ENCODE results near the gene NRF1.

Gene NRF1

GRCh38 chr7:129730159-129730558 lies 118.6 kb downstream of the NRF1 start:
- Mint-ChIP-seq H3K27me3 (no peaks in the 10 kb centered on the region), H3K9me3 (no peaks in the 10 kb centered on the region), H3K27ac (no peak overlapping the region), H3K4me1 (no peaks in the 10 kb centered on the region), H3K4me3 (no peak overlapping the region), H3K36me3 (peaks cover 24 to 48% of the 10 kb centered on the region in 2 donors)
- no peak for DNase-seq
- no peak for ATAC-seq (replicated peaks)

DNA sequence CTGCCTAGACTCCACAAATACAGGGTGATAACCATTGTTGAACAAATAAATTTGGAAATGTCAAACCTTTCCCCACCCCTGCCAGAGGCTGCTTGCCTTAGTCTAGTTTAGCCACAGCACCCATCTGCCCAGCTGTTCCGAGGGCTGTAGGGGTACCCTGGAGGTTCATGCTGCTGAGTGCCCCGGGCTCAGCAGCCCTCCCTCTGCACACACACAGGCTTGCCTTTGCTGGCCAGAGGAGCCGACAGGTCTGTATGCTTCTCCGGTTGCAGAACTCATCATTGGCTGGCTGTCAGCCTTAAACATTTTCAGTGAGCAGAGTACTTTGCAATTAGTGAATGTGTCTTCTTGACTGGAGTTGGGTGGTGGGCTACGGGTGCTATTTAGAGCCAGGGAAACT lies 122.9 kb downstream of the NRF1 start:
- Mint-ChIP-seq H3K9me3 (no peaks in the 10 kb centered on the region), H3K27ac (no peak overlapping the region), H3K36me3 (peaks cover 16 to 36% of the 10 kb centered on the region in 2 donors), H3K4me1 (peaks cover 0 to 3% of the 10 kb centered on the region in 2 donors), H3K4me3 (no peak overlapping the region), H3K27me3 (no peaks in the 10 kb centered on the region)
- ATAC-seq (replicated peaks) (no peak), DNase-seq (no peak)

DNA sequence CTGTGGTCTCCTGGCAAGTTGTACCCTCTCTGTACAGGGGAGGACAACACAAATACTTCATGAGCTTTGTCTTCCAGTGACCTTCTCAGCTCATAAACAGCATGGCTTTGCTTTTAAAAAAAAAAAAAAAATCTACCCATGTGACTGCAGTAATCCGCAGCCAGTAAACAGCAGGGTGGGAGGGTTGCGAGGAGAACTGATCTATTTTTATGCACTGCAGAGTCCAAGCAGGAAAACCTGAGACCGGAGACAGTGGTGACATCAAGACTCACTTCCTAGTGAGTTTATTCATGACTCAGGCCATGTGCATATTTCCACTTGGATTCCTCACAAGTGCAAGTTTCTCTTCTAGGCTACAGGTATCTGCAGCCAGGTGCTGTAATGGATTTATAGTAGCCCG lies 127.9 kb downstream of the NRF1 start:
- Mint-ChIP-seq H3K36me3 (peaks cover 5 to 19% of the 10 kb centered on the region in 2 donors), H3K4me3 (no peak overlapping the region), H3K27me3 (no peaks in the 10 kb centered on the region), H3K27ac (no peak overlapping the region), H3K9me3 (no peaks in the 10 kb centered on the region), H3K4me1 (peaks cover 0 to 3% of the 10 kb centered on the region in 2 donors)
- ATAC-seq (replicated peaks) (no peak), DNase-seq (no peak)

- Mint-ChIP-seq H3K36me3 (peaks cover 8 to 20% of the 10 kb centered on the region in 2 donors), H3K27me3 (no peaks in the 10 kb centered on the region), H3K27ac (no peak overlapping the region), H3K9me3 (no peaks in the 10 kb centered on the region), H3K4me1 (peaks cover 0 to 3% of the 10 kb centered on the region in 2 donors), H3K4me3 (no peak overlapping the region)
- no peak for DNase-seq
- no peak for ATAC-seq (replicated peaks)
Observed at GRCh38 chr7:129740574-129741410, 129.3 kb downstream of the NRF1 start.

- DNase-seq (no peak), ATAC-seq (replicated peaks) (no peak)
- Mint-ChIP-seq H3K36me3 (peaks cover 12 to 24% of the 10 kb centered on the region in 2 donors), H3K9me3 (no peaks in the 10 kb centered on the region), H3K4me1 (peaks cover 0 to 3% of the 10 kb centered on the region in 2 donors), H3K4me3 (no peak overlapping the region), H3K27ac (no peak overlapping the region), H3K27me3 (no peaks in the 10 kb centered on the region)
Observed at GRCh38 chr7:129741743-129742213, 130.3 kb downstream of the NRF1 start.

GRCh38 chr7:129742256-129742655 lies 130.7 kb downstream of the NRF1 start:
- Mint-ChIP-seq H3K27ac (no peak overlapping the region), H3K9me3 (no peaks in the 10 kb centered on the region), H3K27me3 (no peaks in the 10 kb centered on the region), H3K4me1 (peaks cover 0 to 3% of the 10 kb centered on the region in 2 donors), H3K4me3 (no peak overlapping the region), H3K36me3 (peaks cover 16 to 26% of the 10 kb centered on the region in 2 donors)
- no peak for ATAC-seq (replicated peaks)
- no peak for DNase-seq

- H3K9me3 Mint-ChIP-seq: no peaks in the 10 kb centered on the region
- H3K36me3 Mint-ChIP-seq: peaks cover 23 to 36% of the 10 kb centered on the region in 2 donors
- ATAC-seq (replicated peaks) (no peak), DNase-seq (no peak)
- no peaks in the 10 kb centered on the region for H3K27me3 Mint-ChIP-seq
- H3K4me3 Mint-ChIP-seq: no peak overlapping the region
- H3K27ac Mint-ChIP-seq: no peak overlapping the region
- H3K4me1 Mint-ChIP-seq: peaks cover 4 to 5% of the 10 kb centered on the region in 2 donors
Observed at GRCh38 chr7:129746857-129747529, 135.5 kb downstream of the NRF1 start.

DNA sequence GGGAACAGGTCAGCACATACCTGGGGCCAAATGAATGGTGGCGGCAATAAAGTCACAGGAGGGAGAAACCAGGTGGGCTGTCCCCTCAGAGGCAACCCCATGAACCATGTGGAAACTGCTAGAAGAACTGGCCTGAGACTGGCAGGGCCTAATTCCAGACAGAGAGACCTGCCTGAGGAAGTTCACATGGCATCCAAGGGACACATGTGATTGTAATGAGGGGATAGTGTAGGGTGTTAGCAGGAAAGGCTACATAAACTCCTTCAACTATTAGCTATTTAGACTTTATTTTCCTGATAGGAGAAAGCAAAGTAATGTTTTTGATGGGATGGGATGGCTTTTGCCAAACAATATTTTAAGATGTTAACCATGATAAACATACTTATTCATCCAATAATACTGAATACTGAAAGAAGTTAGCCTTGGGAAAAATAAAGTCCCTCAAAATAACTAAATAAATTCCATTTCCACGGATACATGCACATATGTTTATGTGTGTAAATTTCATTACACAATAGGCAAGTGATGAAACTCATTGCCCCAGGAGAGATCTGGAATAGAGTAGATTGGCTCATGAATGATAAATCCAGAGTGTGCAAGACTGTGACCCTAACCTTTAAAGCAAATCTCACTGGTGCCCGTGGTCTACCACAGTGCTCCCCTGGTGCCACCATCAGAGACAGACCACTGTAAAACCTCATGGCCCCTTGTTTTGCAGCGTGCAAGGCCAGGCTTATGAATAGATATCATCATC lies 137.0 kb downstream of the NRF1 start:
- H3K27ac Mint-ChIP-seq: no peak overlapping the region

GRCh38 chr7:129750091-129750490 lies 138.6 kb downstream of the NRF1 start:
- no peak for ATAC-seq (replicated peaks)
- H3K9me3 Mint-ChIP-seq: no peaks in the 10 kb centered on the region
- DNase-seq: no peak
- H3K4me1 Mint-ChIP-seq: peaks cover 8 to 10% of the 10 kb centered on the region in 2 donors
- H3K27ac Mint-ChIP-seq: no peak overlapping the region
- H3K27me3 Mint-ChIP-seq: no peaks in the 10 kb centered on the region
- no peak overlapping the region for H3K4me3 Mint-ChIP-seq
- H3K36me3 Mint-ChIP-seq: peaks cover 24 to 41% of the 10 kb centered on the region in 2 donors

More for the DNA sequence above, 137.0 kb downstream of the NRF1 start:
- H3K9me3 Mint-ChIP-seq: no peaks in the 10 kb centered on the region
- no peak overlapping the region for H3K4me3 Mint-ChIP-seq
- ATAC-seq (replicated peaks) (peak in 1 of 2 donors; percentile 29), DNase-seq (no peak)
- no peaks in the 10 kb centered on the region for H3K27me3 Mint-ChIP-seq
- H3K4me1 Mint-ChIP-seq: peaks cover 8 to 10% of the 10 kb centered on the region in 2 donors
- peaks cover 26 to 40% of the 10 kb centered on the region in 2 donors for H3K36me3 Mint-ChIP-seq

DNA sequence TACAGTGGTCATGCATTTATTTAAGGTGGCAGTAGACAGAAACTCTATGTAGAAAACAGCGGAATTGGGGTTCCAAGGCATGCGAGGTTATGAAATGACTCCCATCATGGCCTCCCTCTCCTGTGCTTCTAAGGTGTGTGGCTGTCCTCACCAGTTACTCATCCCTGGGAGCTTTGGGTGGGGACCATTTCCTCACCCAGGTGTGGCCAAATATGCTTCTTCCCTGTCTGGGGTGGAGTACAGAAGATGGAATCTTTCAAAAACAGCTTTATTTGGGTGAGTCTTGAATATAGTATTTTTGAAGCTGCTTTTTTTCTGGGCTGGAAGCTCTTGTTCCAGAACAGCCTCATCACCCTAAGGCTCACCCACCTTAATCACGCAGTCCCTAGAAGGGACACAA lies 139.0 kb downstream of the NRF1 start:
- Mint-ChIP-seq H3K36me3 (peaks cover 24 to 43% of the 10 kb centered on the region in 2 donors), H3K27me3 (no peaks in the 10 kb centered on the region), H3K9me3 (no peaks in the 10 kb centered on the region), H3K4me1 (peaks cover 8 to 10% of the 10 kb centered on the region in 2 donors), H3K27ac (peak overlapping the region; percentile 1), H3K4me3 (no peak overlapping the region)
- DNase-seq (no peak), ATAC-seq (replicated peaks) (no peak)

DNA sequence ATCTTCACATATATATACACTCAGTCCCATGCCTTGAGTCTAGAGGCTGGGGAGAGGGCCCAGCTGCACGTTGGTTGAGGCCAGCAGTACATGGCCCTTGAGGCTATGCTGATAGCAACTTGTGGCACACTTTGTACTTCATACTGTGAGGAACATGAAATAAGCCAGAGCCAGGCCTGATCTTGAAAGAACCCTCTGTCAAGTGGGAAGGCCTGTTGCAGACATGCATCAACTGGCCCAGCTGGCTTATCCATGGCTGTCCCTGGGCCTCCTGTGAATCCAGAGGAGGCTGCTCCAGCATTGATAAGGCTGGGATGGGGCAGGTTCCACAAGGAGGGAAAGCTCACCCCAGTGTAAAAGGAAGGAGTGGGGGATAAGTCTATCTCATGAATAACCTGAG lies 140.4 kb downstream of the NRF1 start:
- no peak overlapping the region for H3K27ac Mint-ChIP-seq
- no peaks in the 10 kb centered on the region for H3K9me3 Mint-ChIP-seq
- DNase-seq: no peak
- H3K4me3 Mint-ChIP-seq: no peak overlapping the region
- H3K4me1 Mint-ChIP-seq: peaks cover 8 to 10% of the 10 kb centered on the region in 2 donors
- H3K36me3 Mint-ChIP-seq: peaks cover 26 to 48% of the 10 kb centered on the region in 2 donors
- ATAC-seq (replicated peaks): no peak
- no peaks in the 10 kb centered on the region for H3K27me3 Mint-ChIP-seq

GRCh38 chr7:129752760-129753159 lies 141.2 kb downstream of the NRF1 start:
- no peak for ATAC-seq (replicated peaks)
- DNase-seq: no peak
- H3K27me3 Mint-ChIP-seq: no peaks in the 10 kb centered on the region
- H3K27ac Mint-ChIP-seq: no peak overlapping the region
- H3K4me1 Mint-ChIP-seq: peaks cover 8 to 10% of the 10 kb centered on the region in 2 donors
- H3K9me3 Mint-ChIP-seq: no peaks in the 10 kb centered on the region
- H3K36me3 Mint-ChIP-seq: peaks cover 21 to 49% of the 10 kb centered on the region in 2 donors
- no peak overlapping the region for H3K4me3 Mint-ChIP-seq

- no peak overlapping the region for H3K4me3 Mint-ChIP-seq
- peaks cover 18 to 43% of the 10 kb centered on the region in 2 donors for H3K36me3 Mint-ChIP-seq
- DNase-seq (no peak), ATAC-seq (replicated peaks) (no peak)
- H3K27ac Mint-ChIP-seq: no peak overlapping the region
- no peaks in the 10 kb centered on the region for H3K9me3 Mint-ChIP-seq
- H3K27me3 Mint-ChIP-seq: no peaks in the 10 kb centered on the region
- H3K4me1 Mint-ChIP-seq: peaks cover 8 to 10% of the 10 kb centered on the region in 2 donors
Observed at GRCh38 chr7:129754406-129754805, 142.9 kb downstream of the NRF1 start.

- peaks cover 14 to 30% of the 10 kb centered on the region in 2 donors for H3K36me3 Mint-ChIP-seq
- H3K4me3 Mint-ChIP-seq: no peak overlapping the region
- no peaks in the 10 kb centered on the region for H3K4me1 Mint-ChIP-seq
- DNase-seq: no peak
- no peak for ATAC-seq (replicated peaks)
- H3K9me3 Mint-ChIP-seq: no peaks in the 10 kb centered on the region
- H3K27ac Mint-ChIP-seq: no peak overlapping the region
- H3K27me3 Mint-ChIP-seq: no peaks in the 10 kb centered on the region
Observed at GRCh38 chr7:129757991-129758390, 146.5 kb downstream of the NRF1 start.

All from stimulated activated naive B cell treated with anti-CD40 and anti-IgM and Interleukin-4, amounts not matched to agents 10 μg/mL and 1 μg/mL and 100 μg/mL, for 72 hours (primary cell).